Parathyroid adenoma (tissue), 2 donors: ENCODE results near the gene SLC15A4.

Experiments used
- H2AFZ ChIP-seq: fragments of 300-600 bp; sonication (generic); one replicate; pipeline ENCODE4 v1.7.0; 2017; ENCODE audit warnings: antibody characterized with exemption, mild to moderate bottlenecking
- H3K27ac ChIP-seq: fragments of 300-600 bp; sonication (generic); one replicate; pipeline ENCODE4 v1.7.0; 2017
- H3K27me3 ChIP-seq: fragments of 300-600 bp; sonication (generic); one replicate; pipeline ENCODE4 v1.7.0; 2017; ENCODE audit warnings: low read length; ENCODE audit not compliant: control insufficient read depth, insufficient read depth
- H3K36me3 ChIP-seq: fragments of 300-600 bp; sonication (generic); one replicate; pipeline ENCODE4 v1.7.0; 2017; ENCODE audit warnings: low read length; ENCODE audit not compliant: control insufficient read depth, insufficient read depth
- H3K4me1 ChIP-seq: fragments of 300-600 bp; sonication (generic); one replicate; pipeline ENCODE4 v1.7.0; 2017; ENCODE audit warnings: control low read depth
- H3K4me2 ChIP-seq: fragments of 300-600 bp; sonication (generic); one replicate; pipeline ENCODE4 v1.7.0; 2017; ENCODE audit warnings: low read length
- H3K4me3 ChIP-seq: fragments of 300-600 bp; sonication (generic); one replicate; pipeline ENCODE4 v1.7.0; 2017; ENCODE audit warnings: low read depth, low read length
- H3K79me2 ChIP-seq: fragments of 300-600 bp; sonication (generic); one replicate; pipeline ENCODE4 v1.7.0; 2017; ENCODE audit warnings: control low read depth
- H3K9ac ChIP-seq: fragments of 300-600 bp; sonication (generic); one replicate; pipeline ENCODE4 v1.7.0; 2017; ENCODE audit warnings: mild to moderate bottlenecking
- H3K9me3 ChIP-seq: fragments of 300-600 bp; sonication (generic); one replicate; pipeline ENCODE4 v1.7.0; 2017; ENCODE audit warnings: low read length; ENCODE audit not compliant: control insufficient read depth
- TF ChIP-seq, protein P1 (sequence below): fragments of 300-600 bp; sonication (generic); IDR thresholded peaks from one replicate; pipeline ENCODE4 v1.7.0; 2017; ENCODE audit warnings: antibody characterized with exemption, mild to moderate bottlenecking
- donor health status: primary hyperparathyroidism.

The SLC15A4 gene

DNA sequence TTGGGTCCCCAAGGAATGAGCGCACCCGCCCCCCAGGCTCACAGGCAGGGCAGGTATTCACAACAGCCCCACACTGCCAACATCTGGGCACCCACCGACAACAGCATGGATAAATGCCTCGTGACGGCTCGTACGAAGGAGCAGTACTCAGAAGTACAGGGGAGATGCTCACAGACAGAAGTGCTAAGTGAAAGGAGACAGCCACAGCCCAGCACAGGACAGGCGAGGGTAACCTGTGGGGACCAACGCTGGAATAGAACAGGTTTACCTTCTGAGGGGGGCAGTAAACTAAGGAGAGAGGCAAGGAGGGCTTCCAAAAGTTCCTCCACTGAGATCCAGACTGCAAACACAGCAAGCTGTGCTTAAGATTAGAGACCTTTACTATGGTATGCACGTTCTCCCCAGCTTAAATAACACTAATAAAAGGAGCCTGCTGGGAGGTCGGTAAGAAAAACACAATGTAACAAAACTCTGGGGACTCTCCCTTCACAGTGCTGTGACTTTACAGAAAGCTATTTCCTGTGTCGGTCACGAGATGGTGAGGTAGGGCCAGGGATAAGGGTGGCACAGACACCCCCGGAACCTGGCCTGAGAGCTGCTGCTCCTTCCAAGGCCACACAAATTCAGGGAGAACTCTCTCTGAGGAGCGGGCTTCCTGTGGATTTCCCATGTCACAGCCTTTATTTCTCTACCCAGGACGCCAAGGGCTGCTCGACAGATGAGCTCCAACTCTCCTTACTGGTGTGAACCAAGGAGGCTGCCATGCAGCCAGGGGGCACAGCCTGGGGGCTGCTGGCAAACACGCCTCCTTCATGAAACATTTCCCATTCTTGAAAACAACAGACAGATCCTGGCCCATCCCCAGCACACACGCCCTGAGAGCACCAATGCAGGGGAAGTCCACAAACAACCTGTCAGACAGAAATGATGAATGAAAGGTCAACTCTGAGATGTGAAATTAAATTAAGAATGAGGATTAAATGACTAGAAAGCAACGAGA lies 26.3 kb downstream of the SLC15A4 start:
- Histone ChIP-seq H3K36me3 (no peaks in the 10 kb centered on the region), H3K79me2 (peaks cover 10% of the 10 kb centered on the region), H3K4me3 (no peak overlapping the region), H3K27ac (no peak overlapping the region), H3K9ac (no peak overlapping the region), H3K4me2 (no peak overlapping the region), H3K27me3 (no peaks in the 10 kb centered on the region), H2AFZ (no peak overlapping the region), H3K4me1 (peaks cover 6% of the 10 kb centered on the region), H3K9me3 (no peaks in the 10 kb centered on the region)
- TF ChIP-seq, protein P1, sequence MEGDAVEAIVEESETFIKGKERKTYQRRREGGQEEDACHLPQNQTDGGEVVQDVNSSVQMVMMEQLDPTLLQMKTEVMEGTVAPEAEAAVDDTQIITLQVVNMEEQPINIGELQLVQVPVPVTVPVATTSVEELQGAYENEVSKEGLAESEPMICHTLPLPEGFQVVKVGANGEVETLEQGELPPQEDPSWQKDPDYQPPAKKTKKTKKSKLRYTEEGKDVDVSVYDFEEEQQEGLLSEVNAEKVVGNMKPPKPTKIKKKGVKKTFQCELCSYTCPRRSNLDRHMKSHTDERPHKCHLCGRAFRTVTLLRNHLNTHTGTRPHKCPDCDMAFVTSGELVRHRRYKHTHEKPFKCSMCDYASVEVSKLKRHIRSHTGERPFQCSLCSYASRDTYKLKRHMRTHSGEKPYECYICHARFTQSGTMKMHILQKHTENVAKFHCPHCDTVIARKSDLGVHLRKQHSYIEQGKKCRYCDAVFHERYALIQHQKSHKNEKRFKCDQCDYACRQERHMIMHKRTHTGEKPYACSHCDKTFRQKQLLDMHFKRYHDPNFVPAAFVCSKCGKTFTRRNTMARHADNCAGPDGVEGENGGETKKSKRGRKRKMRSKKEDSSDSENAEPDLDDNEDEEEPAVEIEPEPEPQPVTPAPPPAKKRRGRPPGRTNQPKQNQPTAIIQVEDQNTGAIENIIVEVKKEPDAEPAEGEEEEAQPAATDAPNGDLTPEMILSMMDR: no peak

DNA sequence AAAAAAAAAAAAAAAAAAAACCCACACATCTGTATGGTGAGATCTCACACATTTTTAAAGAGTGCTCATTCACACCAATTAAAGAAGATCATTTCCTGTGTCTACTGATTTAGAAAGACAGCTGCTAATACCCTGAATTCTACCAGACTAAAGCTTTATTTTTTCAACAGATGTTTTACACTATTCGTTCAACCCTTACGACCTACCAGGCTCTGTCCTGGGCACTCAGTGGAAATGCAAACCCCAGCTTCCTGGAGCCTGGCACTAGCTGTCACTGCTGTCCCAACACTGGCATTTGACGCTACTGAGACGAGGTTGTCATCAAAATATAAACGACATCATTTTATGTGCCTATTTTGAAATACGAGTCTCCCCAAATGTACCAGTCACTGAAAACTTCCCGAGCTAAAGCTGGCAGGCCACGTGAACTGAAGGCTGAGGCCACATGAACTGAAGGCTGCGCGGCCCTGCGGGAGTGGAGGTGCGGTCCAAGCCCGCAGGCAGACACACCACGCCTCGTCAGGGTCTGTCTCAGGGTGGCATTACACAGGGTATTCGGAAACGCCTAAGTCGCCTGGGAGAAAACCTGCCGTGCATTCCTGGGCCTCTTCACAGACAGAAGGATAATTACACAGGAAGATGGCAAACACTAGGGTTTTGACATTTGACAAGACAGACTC lies 27.2 kb downstream of the SLC15A4 start:
- H3K4me2 ChIP-seq: no peak overlapping the region
- H3K79me2 ChIP-seq: peaks cover 5% of the 10 kb centered on the region
- H3K36me3 ChIP-seq: no peaks in the 10 kb centered on the region
- no peaks in the 10 kb centered on the region for H3K27me3 ChIP-seq
- H3K27ac ChIP-seq: no peak overlapping the region
- H3K4me3 ChIP-seq: no peak overlapping the region
- no peaks in the 10 kb centered on the region for H3K9me3 ChIP-seq
- peaks cover 2% of the 10 kb centered on the region for H3K4me1 ChIP-seq
- TF ChIP-seq, protein P1: no peak
- no peak overlapping the region for H2AFZ ChIP-seq
- no peak overlapping the region for H3K9ac ChIP-seq

DNA sequence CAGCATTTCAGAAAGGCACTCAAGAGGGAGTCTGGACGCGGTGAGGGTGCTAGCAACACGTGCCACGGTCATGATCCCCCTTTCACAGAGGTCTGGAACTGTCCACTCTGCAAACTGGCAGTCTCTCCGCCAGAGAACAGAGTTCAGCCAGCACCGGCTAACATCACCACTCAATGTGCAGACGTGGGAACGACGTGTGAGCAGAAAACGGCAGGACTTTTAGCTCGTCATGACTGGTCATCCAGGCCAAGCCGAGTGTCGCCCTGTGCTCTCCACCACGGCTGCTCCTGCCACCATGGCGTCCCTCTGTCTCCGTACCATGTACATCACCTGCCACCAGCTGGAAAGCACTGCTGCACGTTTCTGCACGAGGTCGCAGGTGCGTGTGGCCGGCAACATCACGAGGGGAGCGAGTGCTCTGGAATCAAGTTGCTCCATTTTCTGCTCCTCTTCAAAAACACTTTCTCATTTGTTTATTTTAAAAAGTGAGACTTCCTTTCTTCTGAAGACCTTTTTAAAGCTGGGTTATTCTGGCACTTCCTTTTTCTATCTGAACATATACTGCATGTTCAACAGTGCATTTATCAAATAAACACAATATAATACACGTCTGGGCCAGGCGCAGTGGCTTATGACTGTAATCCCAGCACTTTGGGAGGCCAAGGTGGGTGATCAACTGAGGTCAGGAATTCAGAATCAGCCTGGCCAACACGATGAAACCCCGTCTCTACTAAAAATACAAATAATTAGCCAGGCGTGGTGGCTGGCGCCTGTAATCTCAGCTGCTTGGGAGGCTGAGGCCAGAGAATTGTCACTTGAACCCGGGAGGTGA lies 28.0 kb downstream of the SLC15A4 start:
- Histone ChIP-seq H3K9ac (no peak overlapping the region), H3K36me3 (no peaks in the 10 kb centered on the region), H3K27ac (no peak overlapping the region)

DNA sequence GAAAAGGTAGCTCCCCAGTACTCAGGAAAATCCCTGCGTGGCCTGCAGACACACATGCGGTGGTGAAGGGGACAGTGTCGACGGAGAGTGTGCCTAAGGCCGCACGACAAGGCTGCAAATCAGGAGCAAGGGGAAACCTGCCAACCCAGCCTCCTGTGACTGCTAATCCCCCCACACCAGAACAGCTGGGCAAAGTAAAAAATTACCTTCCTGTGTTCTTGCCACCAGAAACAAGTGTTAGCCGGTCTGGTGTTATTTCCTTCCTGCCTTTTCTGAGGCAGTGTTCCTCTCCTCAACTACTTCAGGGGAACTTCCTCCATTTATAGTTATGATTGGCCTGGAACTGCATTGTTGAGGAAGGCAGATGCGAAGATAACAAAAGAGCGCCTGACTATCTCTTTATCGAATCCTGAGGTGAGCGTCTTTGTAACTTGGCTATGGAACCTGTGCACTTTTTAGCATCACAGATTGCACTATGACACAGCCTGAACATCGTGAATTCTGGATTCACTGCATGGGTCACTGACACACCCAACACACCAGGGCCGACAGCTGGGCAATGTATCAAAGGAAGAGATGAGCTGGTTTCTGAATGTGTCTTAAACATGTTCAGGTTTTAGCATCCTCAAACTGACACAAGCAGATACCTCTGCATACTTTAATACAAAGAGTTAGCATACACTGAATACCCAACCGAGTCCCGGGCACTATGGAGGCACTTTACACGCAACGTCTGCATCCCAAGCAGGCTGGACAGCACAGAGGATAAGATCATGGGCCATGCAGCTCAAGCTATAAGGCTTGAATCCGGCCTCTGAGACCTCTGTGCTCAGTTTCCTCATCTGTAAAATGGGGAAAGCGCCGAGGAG lies 28.9 kb downstream of the SLC15A4 start:
- H3K36me3 ChIP-seq: no peaks in the 10 kb centered on the region
- H3K4me1 ChIP-seq: peaks cover 2% of the 10 kb centered on the region
- no peak overlapping the region for H2AFZ ChIP-seq
- no peaks in the 10 kb centered on the region for H3K9me3 ChIP-seq
- H3K9ac ChIP-seq: no peak overlapping the region
- H3K4me3 ChIP-seq: no peak overlapping the region
- TF ChIP-seq, protein P1: no peak
- H3K79me2 ChIP-seq: no peaks in the 10 kb centered on the region
- no peak overlapping the region for H3K4me2 ChIP-seq
- H3K27ac ChIP-seq: no peak overlapping the region
- no peaks in the 10 kb centered on the region for H3K27me3 ChIP-seq

More for the DNA sequence above, 28.0 kb downstream of the SLC15A4 start:
- peaks cover under 1% of the 10 kb centered on the region for H3K79me2 ChIP-seq
- H3K4me1 ChIP-seq: peaks cover 2% of the 10 kb centered on the region
- TF ChIP-seq, protein P1: no peak
- no peaks in the 10 kb centered on the region for H3K27me3 ChIP-seq
- H2AFZ ChIP-seq: no peak overlapping the region
- no peak overlapping the region for H3K4me2 ChIP-seq
- H3K4me3 ChIP-seq: no peak overlapping the region
- H3K9me3 ChIP-seq: no peaks in the 10 kb centered on the region
